ENCODE data around the gene CHD3. TPM values are rescaled to one million over a fixed set of nuclear protein-coding genes. Genes with fewer than 3 reads are reported as not detected.

CHD3 gene
- total RNA-seq, 4 donors from 2014 or later, result 47.0 to 77.6 (median 57.3) TPM

- no peak for ATAC-seq (ENCODE audit: low FRiP score)
- TF ChIP-seq CTCF (IDR thresholded peaks at IDR 0.05), result no peak
Measured at GRCh38 chr17:7935859-7936258, 47.3 kb downstream of the CHD3 start.

GRCh38 chr17:7940034-7940433 is 51.4 kb downstream of the CHD3 start:
- ATAC-seq (ENCODE audit: low FRiP score) (no peak), DNase-seq (ENCODE audit: low spot score) (no peak)
- TF ChIP-seq CTCF (IDR thresholded peaks at IDR 0.05), result no peak

More at GRCh38 chr17:7935859-7936258, 47.3 kb downstream of the CHD3 start:
- DNase-seq (ENCODE audit: low spot score), result no peak

- DNase-seq (ENCODE audit: low spot score) (no peak), ATAC-seq (ENCODE audit: low FRiP score) (no peak)
- no peak for TF ChIP-seq CTCF (IDR thresholded peaks at IDR 0.05)
Measured at GRCh38 chr17:7940743-7941142, 52.2 kb downstream of the CHD3 start.

GRCh38 chr17:7943291-7943690 is 54.7 kb downstream of the CHD3 start:
- no peak for ATAC-seq (ENCODE audit: low FRiP score)
- DNase-seq (ENCODE audit: low spot score), result no peak
- no peak for TF ChIP-seq CTCF (IDR thresholded peaks at IDR 0.05)

GRCh38 chr17:7944326-7944725 is 55.7 kb downstream of the CHD3 start:
- ATAC-seq (ENCODE audit: low FRiP score), result no peak

GRCh38 chr17:7945651-7946050 is 57.1 kb downstream of the CHD3 start:
- DNase-seq (ENCODE audit: low spot score) (no peak), ATAC-seq (ENCODE audit: low FRiP score) (no peak)
- TF ChIP-seq CTCF (IDR thresholded peaks at IDR 0.05), result no peak

More at GRCh38 chr17:7944326-7944725, 55.7 kb downstream of the CHD3 start:
- DNase-seq (ENCODE audit: low spot score), result no peak
- TF ChIP-seq CTCF (IDR thresholded peaks at IDR 0.05), result no peak

- ATAC-seq (ENCODE audit: low FRiP score) (no peak), DNase-seq (ENCODE audit: low spot score) (no peak)
- TF ChIP-seq CTCF (IDR thresholded peaks at IDR 0.05), result no peak
Measured at GRCh38 chr17:7946441-7946840, 57.9 kb downstream of the CHD3 start.

Measured in omental fat pad (tissue), 4 donors.